GM12875 (cell line): ENCODE data around the gene ZNF491.
A peak's percentile ranks its signal among the peaks of the same experiment; 100 is the strongest.

Source experiments
- H3K4me3 ChIP-seq: one replicate; pipeline ENCODE4 v1.5.1; 2011; ENCODE audit warnings: low read depth, low read length, control low read depth
- TF ChIP-seq, protein P1 (sequence below): IDR thresholded peaks from 2 replicates; pipeline ENCODE4 v1.5.1; 2011; ENCODE audit warnings: low read depth, mild to moderate bottlenecking, control low read depth, inconsistent platforms, low read length, moderate library complexity, borderline replicate concordance; ENCODE audit not compliant: insufficient read depth

Gene ZNF491

DNA sequence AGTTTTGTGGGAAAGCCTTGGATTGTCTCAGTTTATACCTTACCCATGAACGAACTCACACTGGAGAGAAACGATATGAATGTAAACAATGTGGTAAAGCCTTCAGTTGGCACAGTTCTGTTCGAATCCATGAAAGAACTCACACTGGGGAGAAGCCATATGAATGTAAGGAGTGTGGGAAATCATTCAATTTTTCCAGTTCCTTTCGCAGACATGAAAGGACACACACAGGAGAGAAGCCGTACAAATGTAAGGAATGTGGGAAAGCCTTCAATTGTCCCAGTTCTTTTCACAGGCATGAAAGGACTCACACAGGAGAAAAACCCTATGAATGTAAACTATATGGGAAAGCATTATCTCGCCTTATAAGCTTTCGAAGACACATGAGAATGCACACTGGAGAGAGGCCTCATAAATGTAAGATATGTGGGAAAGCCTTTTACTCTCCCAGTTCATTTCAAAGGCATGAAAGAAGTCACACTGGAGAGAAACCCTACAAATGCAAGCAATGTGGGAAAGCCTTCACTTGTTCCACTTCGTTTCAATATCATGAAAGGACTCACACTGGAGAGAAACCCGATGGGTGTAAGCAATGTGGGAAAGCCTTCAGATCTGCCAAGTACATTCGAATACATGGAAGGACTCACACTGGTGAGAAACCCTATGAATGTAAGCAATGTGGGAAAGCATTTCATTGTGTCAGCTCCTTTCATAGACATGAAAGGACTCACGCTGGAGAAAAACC is 8.2 kb downstream of the ZNF491 start:
- TF ChIP-seq, protein P1, sequence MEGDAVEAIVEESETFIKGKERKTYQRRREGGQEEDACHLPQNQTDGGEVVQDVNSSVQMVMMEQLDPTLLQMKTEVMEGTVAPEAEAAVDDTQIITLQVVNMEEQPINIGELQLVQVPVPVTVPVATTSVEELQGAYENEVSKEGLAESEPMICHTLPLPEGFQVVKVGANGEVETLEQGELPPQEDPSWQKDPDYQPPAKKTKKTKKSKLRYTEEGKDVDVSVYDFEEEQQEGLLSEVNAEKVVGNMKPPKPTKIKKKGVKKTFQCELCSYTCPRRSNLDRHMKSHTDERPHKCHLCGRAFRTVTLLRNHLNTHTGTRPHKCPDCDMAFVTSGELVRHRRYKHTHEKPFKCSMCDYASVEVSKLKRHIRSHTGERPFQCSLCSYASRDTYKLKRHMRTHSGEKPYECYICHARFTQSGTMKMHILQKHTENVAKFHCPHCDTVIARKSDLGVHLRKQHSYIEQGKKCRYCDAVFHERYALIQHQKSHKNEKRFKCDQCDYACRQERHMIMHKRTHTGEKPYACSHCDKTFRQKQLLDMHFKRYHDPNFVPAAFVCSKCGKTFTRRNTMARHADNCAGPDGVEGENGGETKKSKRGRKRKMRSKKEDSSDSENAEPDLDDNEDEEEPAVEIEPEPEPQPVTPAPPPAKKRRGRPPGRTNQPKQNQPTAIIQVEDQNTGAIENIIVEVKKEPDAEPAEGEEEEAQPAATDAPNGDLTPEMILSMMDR = no peak
- H3K4me3 ChIP-seq = no peak overlapping the region

DNA sequence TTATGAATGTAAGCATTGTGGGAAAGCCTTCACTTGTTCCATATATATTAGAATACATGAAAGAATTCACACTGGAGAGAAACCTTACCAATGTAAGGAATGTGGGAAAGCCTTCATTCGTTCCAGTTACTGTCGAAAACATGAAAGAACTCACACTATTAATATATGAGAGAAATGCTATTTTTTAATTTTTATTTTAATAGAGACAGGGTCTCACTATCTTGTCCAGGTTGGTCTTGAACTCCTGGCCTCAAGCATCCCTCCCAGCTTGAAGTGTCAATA is 8.7 kb downstream of the ZNF491 start:
- TF ChIP-seq, protein P1 = no peak
- H3K4me3 ChIP-seq = no peak overlapping the region

DNA sequence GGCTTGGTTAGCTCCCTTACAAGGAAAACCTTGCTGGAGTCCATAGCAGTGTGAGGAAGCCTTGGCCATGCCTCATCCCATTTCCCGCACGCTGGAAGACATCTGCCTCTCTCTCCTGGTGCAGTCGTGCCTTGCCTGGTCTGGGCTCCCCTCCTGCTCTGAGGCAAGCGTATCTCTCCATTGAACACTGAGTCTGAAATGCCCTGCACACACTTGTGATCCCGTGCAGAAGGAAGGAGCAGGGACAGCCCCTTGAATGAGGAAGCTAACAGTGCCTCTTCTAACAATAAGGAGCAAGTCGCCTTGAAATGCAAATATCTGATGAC is 15.3 kb downstream of the ZNF491 start:
- H3K4me3 ChIP-seq = peak overlapping the region; percentile 71
- TF ChIP-seq, protein P1 = no peak

DNA sequence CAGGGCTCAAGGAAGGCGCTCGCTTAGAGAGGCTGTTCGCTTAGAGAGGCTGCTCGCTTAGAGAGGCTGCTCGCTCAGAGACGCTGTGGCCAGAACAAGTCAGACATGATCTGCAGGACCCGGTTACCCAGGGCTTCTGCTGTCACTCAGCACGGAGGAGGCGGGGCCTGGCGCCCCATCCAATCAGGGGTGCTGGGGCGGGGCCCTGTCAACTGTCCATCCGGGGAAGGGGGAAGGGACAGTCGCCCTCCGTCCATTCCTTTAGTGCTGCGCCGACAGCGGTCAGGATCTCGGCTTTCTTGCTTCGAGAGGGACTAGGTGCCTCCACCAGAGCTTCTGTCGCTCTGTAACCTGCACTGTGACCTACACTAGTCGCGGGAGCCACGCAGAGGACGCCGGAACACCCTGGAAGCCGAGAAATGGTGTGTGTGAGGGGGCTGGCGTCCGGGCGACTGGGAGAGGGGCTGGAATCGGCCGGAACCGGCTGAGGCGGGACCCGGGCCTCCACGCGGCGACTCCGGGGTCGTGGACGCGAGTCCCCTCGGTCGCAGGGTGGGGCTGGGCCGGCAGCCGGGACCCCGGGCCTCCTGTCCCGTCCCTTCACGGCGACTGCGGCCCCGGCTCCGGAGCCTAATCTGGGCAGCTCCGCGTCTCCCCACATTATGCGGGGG is 15.8 kb downstream of the ZNF491 start, which contains the start of gene ZNF440:
TSS of gene ZNF440 (plus strand) at position 245 of the 671 bp plus-strand sequence. CDS start at position 420, 175 bp downstream.
- peak within 1 kb of the TSS; percentile 71 for H3K4me3 ChIP-seq
- TF ChIP-seq, protein P1 = no peak

DNA sequence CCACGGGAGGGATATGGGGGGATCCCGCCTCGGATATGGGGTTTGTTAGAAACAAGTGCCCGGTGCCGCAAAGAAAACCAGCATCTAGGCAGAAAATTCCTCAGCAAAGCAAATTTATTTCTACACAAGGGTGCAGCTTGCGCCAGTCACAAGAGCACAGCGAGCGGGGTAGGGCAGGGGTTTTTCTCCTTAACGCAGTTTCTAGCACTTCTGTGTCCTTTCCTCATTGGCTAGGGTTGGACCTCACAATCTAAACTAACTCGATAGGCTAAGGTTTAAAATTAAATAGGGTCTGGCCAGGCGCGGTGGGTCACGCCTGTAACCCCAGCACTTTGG is 16.3 kb downstream of the ZNF491 start:
- peak overlapping the region; percentile 71 for H3K4me3 ChIP-seq
- TF ChIP-seq, protein P1 = no peak

DNA sequence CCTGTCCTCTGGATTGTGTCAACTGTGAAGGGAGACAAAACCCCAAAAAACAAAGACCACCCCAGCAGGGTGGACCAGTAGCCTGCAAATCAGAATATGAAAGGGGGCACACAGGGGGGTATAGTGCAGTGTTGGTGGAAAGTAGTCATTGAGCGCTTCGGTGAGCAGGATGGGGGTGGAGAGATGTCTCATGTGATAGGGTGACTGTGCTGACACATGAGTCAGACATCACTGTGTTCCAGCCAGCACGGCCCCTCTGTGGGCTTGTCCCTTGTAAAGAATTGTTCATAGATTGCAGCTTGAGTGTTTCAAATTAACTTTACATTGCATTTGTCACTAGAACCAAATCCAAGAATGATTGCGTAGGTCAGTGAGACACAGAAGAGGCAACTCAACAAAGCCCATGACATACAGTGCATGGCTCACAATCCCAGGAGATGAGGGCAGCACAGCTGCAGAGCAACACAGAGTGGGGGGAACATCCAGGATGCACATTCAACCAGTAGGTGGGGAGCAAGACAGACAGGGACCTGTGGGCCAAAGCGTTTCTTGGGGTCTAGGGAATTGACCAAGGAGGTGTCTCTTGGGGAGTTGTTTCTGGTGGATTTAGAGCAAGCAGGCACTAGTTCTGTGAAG is 23.3 kb downstream of the ZNF491 start:
- TF ChIP-seq, protein P1 = no peak
- H3K4me3 ChIP-seq = no peak overlapping the region
